Stimulated activated CD4-positive, alpha-beta T cell treated with anti-CD3 and anti-CD28 coated beads, TNF-alpha, amount 100 ng/mL, for 24 hours (primary cell): ENCODE measurements around the gene CDKAL1.
"Not testable (repeated sequence)": the region's sequence is repeated elsewhere in the genome, so short reads cannot be mapped to it uniquely, and the experiment has no call there.

Source experiments
- DNase-seq, 3 experiments: peaks; one replicate each; pipeline ENCODE4 v3.0.0-alpha.2; 2020; ENCODE audit warnings: low read depth in 3 of 3

CDKAL1 gene

GRCh38 chr6:20744911-20745557, 210.8 kb downstream of the CDKAL1 start:
- no peak for DNase-seq

- no peak for DNase-seq
Observed at GRCh38 chr6:20746024-20746423, 211.8 kb downstream of the CDKAL1 start.

DNA sequence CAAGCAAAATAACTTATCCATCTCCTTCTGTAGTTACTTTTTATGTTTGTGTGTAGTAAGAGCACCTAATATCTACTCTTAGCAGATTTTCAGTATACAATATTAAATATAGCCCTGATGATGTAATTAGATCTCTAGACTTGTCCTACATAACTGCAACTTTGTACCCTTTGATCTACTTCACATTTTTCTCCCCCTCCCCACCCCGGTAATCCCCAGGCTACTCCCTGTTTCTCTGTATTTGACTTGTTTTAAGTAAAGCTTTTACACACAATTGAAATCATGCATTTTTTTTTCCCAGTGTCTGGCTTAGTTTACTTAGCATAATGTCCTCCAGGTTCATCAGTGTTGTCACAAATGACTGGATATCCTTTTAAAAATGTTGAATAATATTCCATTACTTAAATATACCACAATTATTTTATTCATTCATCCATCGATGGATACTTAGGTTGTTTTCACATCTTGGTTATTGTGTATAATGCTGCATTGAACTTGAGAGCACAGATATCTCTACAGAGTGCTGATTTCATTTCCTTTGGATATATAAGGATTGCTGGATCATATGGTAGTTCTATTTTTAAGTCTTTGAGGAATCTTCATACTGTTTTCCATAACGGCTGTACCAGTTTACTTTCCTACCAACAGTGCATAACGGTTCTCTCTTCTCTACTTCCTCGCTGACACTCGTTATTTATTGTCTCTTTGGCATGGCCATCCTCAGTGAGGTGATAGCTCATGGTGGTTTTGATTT, 212.7 kb downstream of the CDKAL1 start:
- DNase-seq: no peak

GRCh38 chr6:20747991-20748390, 213.7 kb downstream of the CDKAL1 start:
- DNase-seq: no peak

DNA sequence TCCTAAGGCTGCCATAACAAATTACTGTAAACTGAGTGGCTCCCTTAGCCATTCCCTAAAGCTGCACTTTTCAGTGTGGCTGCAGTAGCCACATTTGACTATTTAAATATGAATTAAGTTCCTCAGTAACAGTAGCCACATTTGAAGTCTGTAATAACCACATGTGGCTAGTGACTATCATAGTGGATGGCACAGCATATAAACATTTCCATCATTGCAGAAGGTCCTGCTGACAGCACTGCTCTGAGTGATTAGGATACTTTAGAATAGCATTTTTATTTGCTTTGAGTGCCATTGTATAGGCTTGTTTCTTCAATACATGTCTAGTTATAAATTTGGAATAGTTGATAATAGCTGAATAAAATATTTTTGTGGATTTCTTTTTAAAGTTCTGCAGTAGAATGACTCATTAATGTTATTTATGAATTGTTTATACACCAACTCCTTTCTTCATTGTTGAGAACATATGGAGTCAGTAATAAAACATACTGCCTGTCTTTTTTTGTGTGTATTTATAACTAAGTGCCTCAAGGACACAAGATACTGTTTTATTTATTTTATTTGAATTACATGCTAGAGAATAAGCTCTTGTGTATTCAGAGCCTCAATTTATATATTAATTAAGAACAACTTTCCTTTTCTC, 217.2 kb downstream of the CDKAL1 start:
- no peak for DNase-seq

DNA sequence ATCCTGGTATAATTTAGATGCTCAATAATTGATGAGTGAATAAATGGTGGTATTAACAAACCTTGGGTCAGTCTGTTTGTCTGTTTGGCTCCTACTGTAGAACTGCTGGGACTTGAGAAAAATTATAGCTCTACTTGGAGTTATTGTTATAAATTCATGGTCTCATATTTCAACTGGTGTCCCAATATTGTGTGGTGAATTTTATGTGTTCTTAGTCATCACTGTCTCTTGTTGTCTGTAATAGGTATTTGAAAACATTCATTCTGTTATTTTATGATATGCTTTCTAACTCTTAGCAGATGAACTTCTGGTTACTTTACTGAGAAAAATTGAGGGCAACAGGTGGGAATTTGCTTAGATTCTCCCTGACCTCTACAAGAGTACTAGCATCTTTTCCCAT, 221.4 kb downstream of the CDKAL1 start:
- DNase-seq: no peak

DNA sequence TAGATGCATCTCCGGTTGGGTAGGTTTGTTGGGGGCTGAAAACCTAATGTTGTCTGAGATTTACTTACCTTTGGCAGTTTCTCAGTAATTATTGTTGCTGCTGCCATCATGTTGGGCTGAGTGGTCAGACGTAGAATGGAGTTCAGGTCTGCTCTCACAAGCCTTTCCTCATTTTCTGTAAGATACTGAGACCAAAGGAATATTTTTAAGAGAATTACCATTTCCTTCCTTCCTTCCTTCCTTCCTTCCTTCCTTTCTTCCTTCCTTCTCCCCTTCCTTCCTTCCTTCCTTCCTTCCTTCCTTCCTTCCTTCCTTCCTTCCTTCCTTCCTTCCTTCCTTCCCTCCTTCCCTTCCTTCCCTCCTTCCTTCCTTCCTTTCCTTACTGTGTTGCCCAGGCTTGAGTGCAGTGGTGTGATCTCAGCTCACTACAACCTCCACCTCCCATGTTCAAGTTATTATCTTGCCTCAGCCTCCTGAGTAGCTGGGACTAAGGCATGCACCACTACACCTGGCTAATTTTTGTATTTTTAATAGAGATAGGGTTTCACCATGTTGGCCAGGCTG, 222.4 kb downstream of the CDKAL1 start:
- DNase-seq: not testable (repeated sequence)

DNA sequence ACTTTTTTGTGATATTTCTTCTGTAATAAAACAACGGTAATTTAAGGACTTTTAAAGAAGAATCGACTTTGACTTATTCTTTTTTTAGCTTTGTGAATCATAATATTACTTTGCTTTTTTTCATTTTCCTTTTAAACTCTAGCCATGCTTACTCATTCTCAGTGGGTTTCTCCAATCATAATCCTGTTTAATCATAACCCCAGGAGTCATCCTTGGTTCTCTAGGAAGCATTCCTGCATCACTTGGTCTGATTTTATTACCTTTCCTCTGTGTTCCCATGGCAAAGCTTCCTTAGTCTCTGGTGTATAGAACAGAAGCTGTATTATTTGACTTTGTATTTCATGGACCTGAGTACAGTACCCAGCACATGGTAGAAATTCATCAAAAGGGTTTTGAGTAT, 223.5 kb downstream of the CDKAL1 start:
- no peak for DNase-seq

DNA sequence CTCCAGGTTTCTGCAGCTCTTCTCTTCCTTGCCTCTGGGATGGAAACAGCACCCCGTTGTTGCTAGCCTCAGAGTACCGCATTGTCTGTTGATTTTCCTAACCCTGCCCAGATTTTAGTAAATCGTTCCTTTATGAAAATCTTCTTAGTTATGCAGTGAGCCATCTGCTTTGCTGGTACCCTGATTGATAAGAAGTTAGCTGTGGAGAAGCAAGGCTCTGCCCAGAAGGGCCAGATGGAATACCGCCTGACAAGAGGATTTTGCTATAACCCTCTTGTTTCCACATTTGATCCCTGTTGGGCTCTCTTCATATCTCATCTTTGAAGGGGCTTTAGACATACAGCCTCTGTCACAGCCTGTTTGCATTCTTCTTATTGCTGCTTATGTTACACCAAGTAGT, 229.0 kb downstream of the CDKAL1 start:
- no peak for DNase-seq

- no peak for DNase-seq
Observed at GRCh38 chr6:20769631-20770030, 235.4 kb downstream of the CDKAL1 start.

DNA sequence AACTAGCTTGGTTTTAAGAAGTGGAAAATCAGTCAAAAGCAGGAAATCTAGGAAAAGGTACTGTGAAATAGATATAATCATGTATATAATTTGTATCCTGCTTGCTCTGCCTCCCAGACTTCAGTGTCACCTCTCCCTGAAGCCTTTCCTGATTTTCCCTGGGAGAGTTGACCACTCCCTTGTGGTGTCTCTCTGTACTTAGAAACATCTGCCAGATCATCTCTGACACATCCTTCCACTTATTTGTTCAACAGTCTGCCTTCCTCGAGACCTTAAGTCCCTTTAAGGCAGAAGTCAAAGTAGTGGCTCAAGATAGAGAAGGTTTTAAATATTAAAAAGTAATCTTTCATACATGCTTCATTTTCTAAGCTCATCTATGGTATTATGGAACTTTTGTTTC, 236.5 kb downstream of the CDKAL1 start:
- no peak for DNase-seq

- no peak for DNase-seq
Observed at GRCh38 chr6:20771409-20771808, 237.2 kb downstream of the CDKAL1 start.

DNA sequence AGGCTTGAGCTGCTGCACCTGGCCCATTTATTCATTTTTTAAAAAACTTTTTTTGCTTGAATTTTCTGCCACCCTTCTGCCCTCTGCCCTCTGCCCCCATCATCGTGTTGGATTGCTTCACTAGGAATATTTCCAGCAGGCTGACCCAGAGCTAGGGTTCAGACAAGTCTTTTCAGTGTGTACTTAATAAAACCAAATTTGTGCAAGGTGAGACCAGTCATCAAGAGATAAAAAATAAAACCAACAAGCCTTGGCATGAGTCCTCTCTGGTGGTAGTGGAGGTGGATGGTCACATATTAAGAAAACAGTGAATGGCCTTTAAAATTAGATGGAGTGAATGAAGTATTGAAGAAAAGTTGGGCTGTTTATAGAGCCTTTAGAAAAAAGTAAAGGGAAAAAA, 239.6 kb downstream of the CDKAL1 start:
- DNase-seq: no peak

GRCh38 chr6:20775981-20776380, 241.7 kb downstream of the CDKAL1 start:
- no peak for DNase-seq

DNA sequence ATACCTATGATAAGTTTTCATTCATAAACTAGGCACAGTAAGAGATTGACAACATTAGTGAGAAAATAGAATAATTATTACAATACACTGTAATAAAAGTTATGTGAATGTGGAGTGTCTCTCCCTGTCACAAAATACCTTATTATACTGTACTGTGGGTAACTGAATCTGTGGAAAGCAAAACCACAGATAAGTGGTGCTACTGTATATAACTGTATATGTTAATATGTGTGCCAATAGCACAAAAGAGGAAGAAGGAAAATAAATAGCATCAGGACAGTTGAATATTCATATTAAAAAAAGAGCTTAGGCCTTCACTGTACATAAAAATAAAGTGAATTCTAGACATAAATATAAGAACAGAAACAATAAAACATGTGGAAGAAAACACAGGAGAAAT, 243.5 kb downstream of the CDKAL1 start:
- no peak for DNase-seq

DNA sequence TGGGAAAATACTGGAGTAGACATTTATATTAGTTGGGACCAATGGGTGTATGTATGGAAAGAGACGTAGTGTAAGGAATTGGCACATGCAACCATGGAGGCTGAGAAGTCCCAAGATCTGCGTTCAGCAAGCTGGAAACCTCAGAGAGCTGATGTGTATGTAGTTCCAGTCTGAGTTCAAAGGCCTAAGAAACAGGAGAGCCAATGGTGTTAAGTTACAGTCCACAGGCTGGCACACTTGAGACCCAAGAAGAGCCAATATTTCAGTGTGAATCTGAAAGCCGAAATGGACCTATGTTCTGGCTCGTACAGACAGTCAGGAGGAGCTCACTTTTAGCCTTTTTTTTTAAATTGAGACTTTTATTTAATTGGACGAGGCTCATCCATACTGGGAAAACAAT, 244.2 kb downstream of the CDKAL1 start:
- DNase-seq: no peak

GRCh38 chr6:20778912-20779311, 244.7 kb downstream of the CDKAL1 start:
- DNase-seq: no peak

- no peak for DNase-seq
Observed at GRCh38 chr6:20789162-20789561, 254.9 kb downstream of the CDKAL1 start.

DNA sequence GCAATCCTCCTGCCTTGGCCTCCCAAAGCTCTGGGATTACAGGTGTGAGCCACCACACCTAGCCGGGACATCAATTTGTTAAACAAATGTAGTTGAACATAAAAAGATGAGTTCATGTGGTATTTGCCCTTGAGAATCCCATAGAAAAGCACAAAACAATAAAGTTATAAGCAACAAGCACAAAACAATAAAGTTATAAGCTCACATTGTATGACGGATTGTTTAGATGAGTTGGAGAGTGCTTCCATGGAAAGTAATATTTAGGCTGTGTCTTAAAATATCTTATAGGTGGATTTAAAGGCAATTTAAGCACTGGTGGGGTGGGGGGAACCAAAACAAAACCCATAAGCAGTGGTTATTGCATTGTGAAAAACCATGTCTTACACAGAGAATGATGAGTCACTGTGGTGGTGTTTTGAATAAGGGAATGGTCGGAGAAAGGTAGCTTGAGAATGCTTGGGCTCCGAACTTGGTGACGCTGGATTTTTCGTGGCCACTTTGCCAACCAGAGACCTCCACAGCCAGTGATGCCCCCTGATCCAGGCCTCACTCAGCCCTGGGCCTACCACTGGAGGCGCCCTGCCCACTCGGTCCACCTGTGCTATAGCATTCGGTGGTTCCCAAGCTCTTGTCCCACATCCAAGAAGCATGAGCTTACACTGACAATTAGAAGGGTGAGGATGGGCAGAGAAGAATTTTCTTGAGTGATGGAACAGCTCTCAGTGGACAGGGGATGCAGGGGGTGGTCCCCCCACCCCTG, 256.0 kb downstream of the CDKAL1 start:
- DNase-seq: no peak

GRCh38 chr6:20791074-20791473, 256.8 kb downstream of the CDKAL1 start:
- DNase-seq: no peak

- DNase-seq: no peak
Observed at GRCh38 chr6:20791944-20792343, 257.7 kb downstream of the CDKAL1 start.

- DNase-seq: no peak
Observed at GRCh38 chr6:20793174-20793573, 258.9 kb downstream of the CDKAL1 start.
